ENCODE results near the gene PINK1. TPM values are rescaled to one million over a fixed set of nuclear protein-coding genes. Genes with fewer than 3 reads are reported as not detected.

The PINK1 gene
- total and polyA plus RNA-seq, 2 experiments from 2014 or later, result 73.2 to 96.4 TPM

DNA sequence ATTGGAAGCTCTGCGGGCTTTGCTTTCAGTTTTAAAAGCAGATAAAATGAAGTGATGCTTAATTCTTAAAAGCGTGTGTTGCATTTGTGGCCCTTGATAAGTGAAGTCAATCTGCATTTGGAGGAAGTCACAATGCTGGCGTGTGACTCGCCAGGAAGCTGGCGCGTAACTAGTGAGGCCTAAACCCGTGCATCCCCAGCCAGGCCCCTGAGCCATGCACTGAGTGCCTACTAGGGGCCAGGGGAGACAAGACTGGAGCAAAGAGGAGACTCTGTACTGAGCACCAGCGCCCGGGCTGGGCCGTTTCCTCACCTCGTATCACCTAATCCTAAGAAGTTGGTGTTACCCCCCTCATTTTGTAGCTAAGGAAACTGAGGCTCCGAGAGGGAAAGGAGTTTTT lies 32.5 kb downstream of the PINK1 start:
- no peak for TF ChIP-seq EZH2 (IDR thresholded peaks at IDR 0.05; ENCODE audit: borderline replicate concordance)
- TF ChIP-seq, protein P1, sequence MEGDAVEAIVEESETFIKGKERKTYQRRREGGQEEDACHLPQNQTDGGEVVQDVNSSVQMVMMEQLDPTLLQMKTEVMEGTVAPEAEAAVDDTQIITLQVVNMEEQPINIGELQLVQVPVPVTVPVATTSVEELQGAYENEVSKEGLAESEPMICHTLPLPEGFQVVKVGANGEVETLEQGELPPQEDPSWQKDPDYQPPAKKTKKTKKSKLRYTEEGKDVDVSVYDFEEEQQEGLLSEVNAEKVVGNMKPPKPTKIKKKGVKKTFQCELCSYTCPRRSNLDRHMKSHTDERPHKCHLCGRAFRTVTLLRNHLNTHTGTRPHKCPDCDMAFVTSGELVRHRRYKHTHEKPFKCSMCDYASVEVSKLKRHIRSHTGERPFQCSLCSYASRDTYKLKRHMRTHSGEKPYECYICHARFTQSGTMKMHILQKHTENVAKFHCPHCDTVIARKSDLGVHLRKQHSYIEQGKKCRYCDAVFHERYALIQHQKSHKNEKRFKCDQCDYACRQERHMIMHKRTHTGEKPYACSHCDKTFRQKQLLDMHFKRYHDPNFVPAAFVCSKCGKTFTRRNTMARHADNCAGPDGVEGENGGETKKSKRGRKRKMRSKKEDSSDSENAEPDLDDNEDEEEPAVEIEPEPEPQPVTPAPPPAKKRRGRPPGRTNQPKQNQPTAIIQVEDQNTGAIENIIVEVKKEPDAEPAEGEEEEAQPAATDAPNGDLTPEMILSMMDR (IDR thresholded peaks at IDR 0.05; ENCODE audit: poor library complexity), result no peak
- no peak for TF ChIP-seq EZH2phosphoT487 (IDR thresholded peaks at IDR 0.05; ENCODE audit: low read depth, severe bottlenecking, unreplicated experiment)

DNA sequence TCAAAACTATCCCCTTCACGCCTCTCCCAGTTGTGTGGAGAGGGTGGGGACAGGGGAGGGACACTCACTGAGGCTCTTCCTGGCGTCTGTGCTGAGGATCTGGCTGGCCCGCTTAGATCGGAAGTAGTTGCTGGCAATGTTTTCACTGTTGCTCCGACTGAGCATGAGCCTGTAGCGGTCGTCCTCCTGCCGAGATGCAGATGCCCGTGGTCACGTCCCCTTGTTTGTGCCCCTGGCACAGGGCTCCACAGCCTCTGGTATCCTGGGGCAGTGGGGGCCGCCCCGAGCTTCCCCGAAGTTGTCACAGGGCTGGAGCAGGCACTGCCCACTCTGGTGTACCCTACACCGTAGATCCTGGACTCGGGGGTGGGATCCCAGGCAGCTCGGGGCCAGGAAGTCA lies 32.9 kb downstream of the PINK1 start:
- DNase-seq (ENCODE audit: low spot score), result no peak
- WGBS (ENCODE audit: low lambda C conversion rate, missing lambda C conversion rate), result 90% methylated on average over 9 of the region's 16 CpGs

More for the DNA sequence above, 32.5 kb downstream of the PINK1 start:
- H3K4me2 ChIP-seq, result no peak overlapping the region
- H3K79me2 ChIP-seq, result peaks cover 3% of the 10 kb centered on the region
- DNase-seq (ENCODE audit: low spot score), result no peak
- H3K9me3 ChIP-seq (ENCODE audit: low read depth), result no peaks in the 10 kb centered on the region
- no peaks in the 10 kb centered on the region for H3K9me2 ChIP-seq (replicated peaks; ENCODE audit: insufficient read depth)
- H3K4me1 ChIP-seq (ENCODE audit: insufficient read depth), result peaks cover 5% of the 10 kb centered on the region
- H4K20me1 ChIP-seq (ENCODE audit: insufficient read depth, poor library complexity, severe bottlenecking), result no peaks in the 10 kb centered on the region
- no peaks in the 10 kb centered on the region for H3K36me3 ChIP-seq (replicated peaks; ENCODE audit: insufficient read depth, low read depth)
- no peaks in the 10 kb centered on the region for H3K27me3 ChIP-seq
- WGBS (ENCODE audit: low lambda C conversion rate, missing lambda C conversion rate), result 84% methylated on average over 12 of the region's 12 CpGs
- H2AFZ ChIP-seq, result no peak overlapping the region
- no peak overlapping the region for H3K4me3 ChIP-seq
- H3K27ac ChIP-seq, result no peak overlapping the region

DNA sequence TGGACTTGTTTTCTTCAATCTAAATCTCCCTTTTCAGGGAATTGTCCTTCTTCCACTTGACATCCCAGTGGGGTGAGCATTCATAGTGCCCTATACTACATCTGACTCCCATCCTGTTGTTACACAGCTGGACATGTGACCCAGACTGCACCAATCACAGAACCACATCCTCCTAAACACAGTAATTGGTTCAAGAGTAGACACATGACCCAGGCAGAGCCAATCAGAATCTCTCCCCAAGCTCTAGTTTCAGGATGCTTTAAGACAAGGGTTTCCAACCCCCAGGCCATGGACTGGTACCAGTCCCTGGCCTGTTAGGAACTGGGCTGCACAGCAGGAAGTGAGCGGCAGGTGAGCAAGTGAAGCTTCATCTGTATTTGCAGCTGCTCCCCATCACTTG lies 33.5 kb downstream of the PINK1 start:
- WGBS (ENCODE audit: low lambda C conversion rate, missing lambda C conversion rate), result 100% methylated on average over 1 of the region's 1 CpG
- Histone ChIP-seq H3K9me2 (replicated peaks; ENCODE audit: insufficient read depth) (no peaks in the 10 kb centered on the region), H3K27ac (no peak overlapping the region), H3K36me3 (replicated peaks; ENCODE audit: insufficient read depth, low read depth) (no peaks in the 10 kb centered on the region), H3K4me2 (no peak overlapping the region), H4K20me1 (ENCODE audit: insufficient read depth, poor library complexity, severe bottlenecking) (no peaks in the 10 kb centered on the region), H3K4me3 (no peak overlapping the region), H3K4me1 (ENCODE audit: insufficient read depth) (peaks cover 5% of the 10 kb centered on the region), H2AFZ (no peak overlapping the region), H3K27me3 (no peaks in the 10 kb centered on the region), H3K79me2 (no peaks in the 10 kb centered on the region), H3K9me3 (ENCODE audit: low read depth) (no peaks in the 10 kb centered on the region)
- no peak for DNase-seq (ENCODE audit: low spot score)
- TF ChIP-seq, protein P1 (IDR thresholded peaks at IDR 0.05; ENCODE audit: poor library complexity), result no peak
- TF ChIP-seq EZH2 (IDR thresholded peaks at IDR 0.05; ENCODE audit: borderline replicate concordance), result no peak
- TF ChIP-seq EZH2phosphoT487 (IDR thresholded peaks at IDR 0.05; ENCODE audit: low read depth, severe bottlenecking, unreplicated experiment), result no peak

More for the DNA sequence above, 32.9 kb downstream of the PINK1 start:
- no peaks in the 10 kb centered on the region for H4K20me1 ChIP-seq (ENCODE audit: insufficient read depth, poor library complexity, severe bottlenecking)
- no peaks in the 10 kb centered on the region for H3K36me3 ChIP-seq (replicated peaks; ENCODE audit: insufficient read depth, low read depth)
- H2AFZ ChIP-seq, result no peak overlapping the region
- TF ChIP-seq, protein P1 (IDR thresholded peaks at IDR 0.05; ENCODE audit: poor library complexity), result no peak
- TF ChIP-seq EZH2phosphoT487 (IDR thresholded peaks at IDR 0.05; ENCODE audit: low read depth, severe bottlenecking, unreplicated experiment) (no peak), EZH2 (IDR thresholded peaks at IDR 0.05; ENCODE audit: borderline replicate concordance) (no peak)
- H3K9me3 ChIP-seq (ENCODE audit: low read depth), result no peaks in the 10 kb centered on the region
- H3K4me2 ChIP-seq, result no peak overlapping the region
- no peaks in the 10 kb centered on the region for H3K9me2 ChIP-seq (replicated peaks; ENCODE audit: insufficient read depth)
- no peak overlapping the region for H3K27ac ChIP-seq
- H3K27me3 ChIP-seq, result no peaks in the 10 kb centered on the region
- no peaks in the 10 kb centered on the region for H3K79me2 ChIP-seq
- H3K4me1 ChIP-seq (ENCODE audit: insufficient read depth), result peaks cover 5% of the 10 kb centered on the region
- H3K4me3 ChIP-seq, result no peak overlapping the region

DNA sequence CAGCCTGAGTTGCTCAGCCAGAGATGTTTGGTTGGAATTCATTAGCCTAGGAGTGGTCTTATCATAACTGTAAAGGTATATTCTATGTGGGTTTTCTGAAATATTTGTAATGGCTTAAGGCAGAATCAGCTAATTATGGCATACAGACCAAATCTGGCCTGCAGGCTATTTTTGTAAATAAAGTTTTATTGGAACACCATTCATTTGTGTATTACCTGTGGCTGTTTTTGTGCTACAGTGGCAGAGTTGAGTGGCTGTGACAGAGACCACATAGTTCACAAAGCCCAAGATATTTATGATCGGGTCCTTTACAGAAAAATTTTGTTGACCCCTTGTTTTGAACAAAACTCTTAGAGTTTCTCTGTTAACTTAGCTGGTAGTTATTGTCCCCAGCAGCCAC lies 35.3 kb downstream of the PINK1 start:
- H3K9me2 ChIP-seq (replicated peaks; ENCODE audit: insufficient read depth), result no peaks in the 10 kb centered on the region
- no peaks in the 10 kb centered on the region for H3K4me1 ChIP-seq (ENCODE audit: insufficient read depth)
- WGBS (ENCODE audit: low lambda C conversion rate, missing lambda C conversion rate), result 92% methylated on average over 1 of the region's 1 CpG
- no peak overlapping the region for H3K27ac ChIP-seq
- H3K4me3 ChIP-seq, result no peak overlapping the region
- H3K27me3 ChIP-seq, result no peaks in the 10 kb centered on the region
- no peaks in the 10 kb centered on the region for H4K20me1 ChIP-seq (ENCODE audit: insufficient read depth, poor library complexity, severe bottlenecking)
- no peak for DNase-seq (ENCODE audit: low spot score)
- no peaks in the 10 kb centered on the region for H3K79me2 ChIP-seq
- H2AFZ ChIP-seq, result no peak overlapping the region
- H3K36me3 ChIP-seq (replicated peaks; ENCODE audit: insufficient read depth, low read depth), result no peaks in the 10 kb centered on the region
- TF ChIP-seq, protein P1 (IDR thresholded peaks at IDR 0.05; ENCODE audit: poor library complexity), result no peak
- no peak for TF ChIP-seq EZH2phosphoT487 (IDR thresholded peaks at IDR 0.05; ENCODE audit: low read depth, severe bottlenecking, unreplicated experiment)
- TF ChIP-seq EZH2 (IDR thresholded peaks at IDR 0.05; ENCODE audit: borderline replicate concordance), result no peak
- H3K9me3 ChIP-seq (ENCODE audit: low read depth), result no peaks in the 10 kb centered on the region
- no peak overlapping the region for H3K4me2 ChIP-seq
